B cell (primary cell): ENCODE measurements around the gene TATDN2. TPM values are rescaled to one million over a fixed set of nuclear protein-coding genes. Genes with fewer than 3 reads are reported as not detected.

Experiments
- ATAC-seq: fragments of 200-7000 bp; cut with Tn5 transposase; one replicate; pipeline ENCODE4 v1.10.0; 2021; ENCODE audit warnings: low read depth, mild to moderate bottlenecking, moderate number of reproducible peaks, moderate library complexity
- CTCF ChIA-PET: fragments of 350-600 bp; sonication (Branson Sonifier 250); formaldehyde crosslinking; loops from one replicate; lab custom pipeline; 2021; ENCODE audit warnings: antibody characterized with exemption, inconsistent platforms; lab: Charles Lee
- POLR2A ChIA-PET: fragments of 350-600 bp; sonication (Branson Sonifier 250); formaldehyde crosslinking; loops from one replicate; lab custom pipeline; 2021; ENCODE audit warnings: antibody characterized with exemption; lab: Charles Lee
- DNase-seq: peaks from one replicate; pipeline ENCODE4 v3.0.0; 2013
- H2AFZ ChIP-seq: 2 replicates; pipeline ENCODE4 v1.6.1; 2012; ENCODE audit warnings: mild to moderate bottlenecking, low read depth, low read length; ENCODE audit not compliant: insufficient read depth, poor library complexity, severe bottlenecking
- H3K27ac ChIP-seq, 2 donors: 1 replicate in 1 of 2; 2 replicates in 1 of 2; pipeline ENCODE4 v1.5.1; 2012 to 2013; ENCODE audit warnings: low read length in 2 of 2, mild to moderate bottlenecking in 2 of 2, moderate library complexity in 1 of 2
- H3K27me3 ChIP-seq, 4 experiments: fragments of 200-600 bp in 1 of 4; sonication (generic) in 1 of 4; replicated peaks in 1 of 4; 1 replicate in 2 of 4; 2 replicates in 2 of 4; pipeline versions ENCODE4 v1.6.1 to v1.7.0; 2013 to 2016; ENCODE audit warnings: low read length in 3 of 4, mild to moderate bottlenecking in 2 of 4, mixed read lengths in 1 of 4, moderate library complexity in 1 of 4; ENCODE audit not compliant: insufficient read depth in 4 of 4, control insufficient read depth in 3 of 4; ENCODE audit errors: control extremely low read depth in 1 of 4
- H3K36me3 ChIP-seq, 2 experiments: replicated peaks in 1 of 2; 1 replicate in 1 of 2; 2 replicates in 1 of 2; pipeline versions ENCODE4 v1.6.1 to v1.7.1; 2013; ENCODE audit warnings: low read length in 1 of 2; ENCODE audit not compliant: insufficient read depth in 2 of 2, control insufficient read depth in 1 of 2; ENCODE audit errors: control extremely low read depth in 1 of 2, extremely low read depth in 1 of 2
- H3K4me1 ChIP-seq, 2 donors: fragments of 200-600 bp in 1 of 2; sonication (generic) in 1 of 2; 1 replicate in 1 of 2; 2 replicates in 1 of 2; pipeline versions ENCODE4 v1.5.1 to v1.6.1; 2013 to 2017; ENCODE audit warnings: low read length in 2 of 2; ENCODE audit not compliant: control insufficient read depth in 2 of 2, insufficient read depth in 2 of 2
- H3K4me2 ChIP-seq: replicated peaks from 2 replicates; pipeline ENCODE3; 2012; ENCODE audit warnings: mild to moderate bottlenecking, low read depth, low read length; ENCODE audit not compliant: poor library complexity, severe bottlenecking
- H3K4me3 ChIP-seq, 5 experiments: fragments of 200-600 bp in 1 of 5; sonication (generic) in 1 of 5; 1 replicate in 3 of 5; 2 replicates in 2 of 5; pipeline versions ENCODE4 v1.5.1 to v1.7.0; 2011 to 2016; ENCODE audit warnings: low read length in 4 of 5, mild to moderate bottlenecking in 4 of 5, low read depth in 2 of 5, control low read depth in 1 of 5, moderate library complexity in 1 of 5; ENCODE audit not compliant: insufficient read depth in 1 of 5; ENCODE audit errors: control extremely low read depth in 1 of 5, extremely low read depth in 1 of 5
- H3K79me2 ChIP-seq: fragments of 200-600 bp; sonication (generic); one replicate; pipeline ENCODE4 v1.6.0; 2016; ENCODE audit warnings: low read length; ENCODE audit not compliant: control insufficient read depth, insufficient read depth
- H3K9ac ChIP-seq: fragments of 200-600 bp; sonication (generic); 2 replicates; pipeline ENCODE4 v1.6.1; 2017; ENCODE audit warnings: mild to moderate bottlenecking, low read length, moderate library complexity
- H3K9me3 ChIP-seq, 3 donors: one replicate each; pipeline versions ENCODE4 v1.6.1 to v1.7.1; 2013; ENCODE audit warnings: low read length in 2 of 3; ENCODE audit not compliant: control insufficient read depth in 2 of 3, insufficient read depth in 1 of 3; ENCODE audit errors: control extremely low read depth in 1 of 3
- H4K20me1 ChIP-seq: 2 replicates; pipeline ENCODE4 v1.6.0; 2012; ENCODE audit warnings: mild to moderate bottlenecking, low read length; ENCODE audit not compliant: insufficient read depth, control insufficient read depth, poor library complexity, severe bottlenecking
- H3K27ac Mint-ChIP-seq: one replicate; pipeline ENCODE4 v1.8.0; 2021; ENCODE audit warnings: mixed read lengths
- H3K27me3 Mint-ChIP-seq: one replicate; pipeline ENCODE4 v1.8.0; 2021; ENCODE audit warnings: mixed read lengths
- H3K4me1 Mint-ChIP-seq: one replicate; pipeline ENCODE4 v1.8.0; 2021; ENCODE audit warnings: mixed read lengths
- H3K4me3 Mint-ChIP-seq: one replicate; pipeline ENCODE4 v1.8.0; 2021; ENCODE audit warnings: mixed read lengths
- H3K9me3 Mint-ChIP-seq: one replicate; pipeline ENCODE4 v1.8.0; 2022; ENCODE audit warnings: mixed read lengths; ENCODE audit not compliant: insufficient read depth
- CTCF ChIP-seq: fragments of 200-600 bp; IDR thresholded peaks from one replicate; pipeline ENCODE4 v1.8.0; 2022; ENCODE audit warnings: antibody characterized with exemption, mild to moderate bottlenecking
- EZH2 ChIP-seq: IDR thresholded peaks from 2 replicates; pipeline ENCODE4 v1.6.1; 2012; ENCODE audit warnings: borderline replicate concordance, low read depth, mild to moderate bottlenecking, moderate library complexity, low read length; ENCODE audit not compliant: insufficient read depth, poor library complexity, severe bottlenecking
- WGBS: methylation state at CpG from one replicate; pipeline ENCODE4 v1.1.5; 2013; ENCODE audit warnings: missing lambda C conversion rate; ENCODE audit not compliant: insufficient coverage; 5-methylcytosine and 5-hydroxymethylcytosine counted together
- intact Hi-C: fragments of 100-400 bp; cut with micrococcal nuclease; formaldehyde crosslinking; loops from one replicate; pipeline ENCODE4 v1.10.0; 2022
- polyA plus RNA-seq: library from polyadenylated mRNA; depleted of rRNA; stranded (reverse); fragments of >200 nt; gene quantifications from 2 replicates; pipeline ENCODE4 v1.2.3, GENCODE V29; 2012
- total RNA-seq, 2 donors: library from RNA; stranded (reverse); fragments of 120-200 nt in 1 of 2; gene quantifications; 1 replicate in 1 of 2; 2 replicates in 1 of 2; pipeline versions ENCODE4 v1.2.3 to v1.2.4, GENCODE V29; 2013 to 2022

The TATDN2 gene
- total and polyA plus RNA-seq, 2 donors (not counting 1 experiment from before 2014, with no cell fraction given), result 24.7 to 62.9 TPM

- Histone ChIP-seq H3K4me3 (no peak overlapping the region), H3K36me3 (peaks cover 0 to 63% of the 10 kb centered on the region in 2 experiments), H3K4me2 (no peak overlapping the region), H3K27me3 (no peaks in the 10 kb centered on the region), H2AFZ (no peak overlapping the region), H4K20me1 (peaks cover 22% of the 10 kb centered on the region), H3K4me1 (peaks cover 0 to 13% of the 10 kb centered on the region in 2 donors), H3K9ac (no peak overlapping the region), H3K9me3 (no peaks in the 10 kb centered on the region), H3K79me2 (peaks cover 8% of the 10 kb centered on the region), H3K27ac (no peak overlapping the region)
- no peak overlapping the region for H3K4me3 Mint-ChIP-seq
- no peak for TF ChIP-seq EZH2
- TF ChIP-seq CTCF, result no peak
- no peaks in the 10 kb centered on the region for H3K9me3 Mint-ChIP-seq
- CTCF ChIA-PET, result interaction anchor here (0.6 kb wide), 2 partner anchors 11 to 115 kb away, joined by 3 to 4 read pairs; no protein-coding TSS in a partner anchor
- POLR2A ChIA-PET, result no interaction called here
- 100% methylated on average over 4 of the region's 5 CpGs for WGBS
- intact Hi-C loops, result no loop called here
- DNase-seq (no peak), ATAC-seq (peak; percentile 14)
- H3K27ac Mint-ChIP-seq, result no peak overlapping the region
- peaks cover 11% of the 10 kb centered on the region for H3K4me1 Mint-ChIP-seq
- H3K27me3 Mint-ChIP-seq, result no peaks in the 10 kb centered on the region
Measured at GRCh38 chr3:10280177-10280529, 31.9 kb downstream of the TATDN2 start.

- CTCF ChIA-PET, result interaction anchor here (0.6 kb wide), 1 partner anchor 115 kb away, joined by 4 read pairs; no protein-coding TSS in a partner anchor
- H3K27ac Mint-ChIP-seq, result peak overlapping the region; percentile 50
- no peaks in the 10 kb centered on the region for H3K27me3 Mint-ChIP-seq
- Histone ChIP-seq H3K36me3 (peaks cover 0 to 60% of the 10 kb centered on the region in 2 experiments), H3K27ac (no peak overlapping the region), H3K9ac (no peak overlapping the region), H3K4me3 (no peak overlapping the region), H2AFZ (no peak overlapping the region), H3K79me2 (peaks cover 7% of the 10 kb centered on the region), H3K27me3 (no peaks in the 10 kb centered on the region), H3K4me2 (no peak overlapping the region), H3K4me1 (peaks cover 0 to 14% of the 10 kb centered on the region in 2 donors), H4K20me1 (peaks cover 17% of the 10 kb centered on the region), H3K9me3 (no peaks in the 10 kb centered on the region)
- POLR2A ChIA-PET, result no interaction called here
- intact Hi-C loops, result no loop called here
- ATAC-seq (no peak), DNase-seq (no peak)
- WGBS, result no CpG with 5 or more reads among the region's 6 CpGs
- TF ChIP-seq CTCF (no peak), EZH2 (no peak)
- no peaks in the 10 kb centered on the region for H3K9me3 Mint-ChIP-seq
- no peak overlapping the region for H3K4me3 Mint-ChIP-seq
- H3K4me1 Mint-ChIP-seq, result peaks cover 11% of the 10 kb centered on the region
Measured at GRCh38 chr3:10280571-10280970, 32.3 kb downstream of the TATDN2 start.
